ENCODE measurements around the gene HIVEP1.

DNA sequence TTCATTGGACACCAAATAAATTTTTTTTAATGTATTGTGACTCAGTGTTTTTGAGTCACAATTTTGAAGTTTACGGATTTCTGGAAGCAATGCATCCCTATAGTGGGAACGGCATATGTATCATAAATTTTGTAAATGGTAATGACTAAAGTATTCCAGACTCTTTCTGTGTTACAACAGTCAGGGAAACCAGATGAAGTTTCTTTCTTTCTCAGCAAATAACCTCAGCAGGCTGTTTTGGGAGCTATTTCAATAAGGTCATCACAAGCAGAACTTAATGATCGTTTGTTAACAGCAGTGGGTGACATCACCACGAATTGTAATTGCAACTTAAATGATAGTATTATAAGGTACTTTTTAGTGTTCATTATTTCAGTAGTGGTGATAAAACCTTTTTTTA, 52.0 kb downstream of the HIVEP1 start:
- TF ChIP-seq HDGF (IDR thresholded peaks at IDR 0.05; ENCODE audit: borderline replicate concordance) (no peak), NFRKB (IDR thresholded peaks at IDR 0.05) (no peak), LEF1 (IDR thresholded peaks at IDR 0.05; ENCODE audit: borderline replicate concordance) (no peak), SUZ12 (IDR thresholded peaks at IDR 0.05) (no peak), CTBP1 (IDR thresholded peaks at IDR 0.05; ENCODE audit: borderline replicate concordance) (no peak), FOXA1 (IDR thresholded peaks at IDR 0.05) (no peak), ELF4 (IDR thresholded peaks at IDR 0.05) (no peak), SP1 (IDR thresholded peaks at IDR 0.05) (no peak), ARNT (IDR thresholded peaks at IDR 0.05) (no peak), BHLHE40 (IDR thresholded peaks at IDR 0.05; ENCODE audit: borderline replicate concordance) (no peak), FOXM1 (IDR thresholded peaks at IDR 0.05; ENCODE audit: borderline replicate concordance) (no peak)
- TF ChIP-seq, protein P1, sequence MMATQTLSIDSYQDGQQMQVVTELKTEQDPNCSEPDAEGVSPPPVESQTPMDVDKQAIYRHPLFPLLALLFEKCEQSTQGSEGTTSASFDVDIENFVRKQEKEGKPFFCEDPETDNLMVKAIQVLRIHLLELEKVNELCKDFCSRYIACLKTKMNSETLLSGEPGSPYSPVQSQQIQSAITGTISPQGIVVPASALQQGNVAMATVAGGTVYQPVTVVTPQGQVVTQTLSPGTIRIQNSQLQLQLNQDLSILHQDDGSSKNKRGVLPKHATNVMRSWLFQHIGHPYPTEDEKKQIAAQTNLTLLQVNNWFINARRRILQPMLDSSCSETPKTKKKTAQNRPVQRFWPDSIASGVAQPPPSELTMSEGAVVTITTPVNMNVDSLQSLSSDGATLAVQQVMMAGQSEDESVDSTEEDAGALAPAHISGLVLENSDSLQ (IDR thresholded peaks at IDR 0.05), result no peak
